ENCODE data around the gene JMJD6. TPM values are rescaled to one million over a fixed set of nuclear protein-coding genes. Genes with fewer than 3 reads are reported as not detected.
"Not testable (repeated sequence)": the region's sequence is repeated elsewhere in the genome, so short reads cannot be mapped to it uniquely, and the experiment has no call there.

Gene JMJD6
- total and polyA plus RNA-seq, 10 donors, result 21.2 to 54.3 (median 35.7) TPM

DNA sequence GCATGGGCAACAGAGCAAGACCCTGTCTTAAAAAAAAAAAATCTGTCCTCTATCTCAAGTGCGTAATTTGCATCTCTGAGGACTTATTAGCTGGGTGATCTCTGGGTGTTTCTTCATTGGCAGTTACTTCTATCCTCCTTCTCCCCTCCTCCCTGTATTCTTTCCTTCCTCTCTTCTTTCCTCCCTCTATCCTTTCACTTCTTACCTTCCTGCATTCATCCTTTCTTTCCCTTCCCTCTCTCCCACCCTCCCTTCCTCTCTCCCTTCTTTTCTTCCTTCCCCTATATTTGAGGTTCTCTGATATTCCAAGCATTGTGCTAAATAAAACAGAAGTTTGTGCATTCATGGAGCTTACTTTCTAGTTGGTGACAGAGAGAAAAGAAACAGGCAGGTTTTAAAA is 22.3 kb upstream of the JMJD6 start:
- intact Hi-C loops (cut with DNase I; ENCODE audit: low total_unique reads), result no loop called here
- H3K27ac ChIP-seq, result peak overlapping the region in 2 of 8 donors; percentile 27 to 41
- no peak for DNase-seq
- no peaks in the 10 kb centered on the region for H3K27me3 ChIP-seq (replicated peaks in 1 of 7)
- 90 to 100% (median 95%) methylated on average over 1 of the region's 1 CpG for WGBS, 5 donors
- TF ChIP-seq, protein P1, sequence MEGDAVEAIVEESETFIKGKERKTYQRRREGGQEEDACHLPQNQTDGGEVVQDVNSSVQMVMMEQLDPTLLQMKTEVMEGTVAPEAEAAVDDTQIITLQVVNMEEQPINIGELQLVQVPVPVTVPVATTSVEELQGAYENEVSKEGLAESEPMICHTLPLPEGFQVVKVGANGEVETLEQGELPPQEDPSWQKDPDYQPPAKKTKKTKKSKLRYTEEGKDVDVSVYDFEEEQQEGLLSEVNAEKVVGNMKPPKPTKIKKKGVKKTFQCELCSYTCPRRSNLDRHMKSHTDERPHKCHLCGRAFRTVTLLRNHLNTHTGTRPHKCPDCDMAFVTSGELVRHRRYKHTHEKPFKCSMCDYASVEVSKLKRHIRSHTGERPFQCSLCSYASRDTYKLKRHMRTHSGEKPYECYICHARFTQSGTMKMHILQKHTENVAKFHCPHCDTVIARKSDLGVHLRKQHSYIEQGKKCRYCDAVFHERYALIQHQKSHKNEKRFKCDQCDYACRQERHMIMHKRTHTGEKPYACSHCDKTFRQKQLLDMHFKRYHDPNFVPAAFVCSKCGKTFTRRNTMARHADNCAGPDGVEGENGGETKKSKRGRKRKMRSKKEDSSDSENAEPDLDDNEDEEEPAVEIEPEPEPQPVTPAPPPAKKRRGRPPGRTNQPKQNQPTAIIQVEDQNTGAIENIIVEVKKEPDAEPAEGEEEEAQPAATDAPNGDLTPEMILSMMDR (IDR thresholded peaks at IDR 0.05 in 8 of 11, conservative IDR thresholded peaks at IDR 0.05 in 3 of 11), result no peak
- no peak for TF ChIP-seq POLR2AphosphoS5 (IDR thresholded peaks at IDR 0.05)
- no peak for TF ChIP-seq POLR2A (IDR thresholded peaks at IDR 0.05)
- H3K36me3 ChIP-seq, result peaks cover 0 to 98% (median 28%) of the 10 kb centered on the region in 6 donors
- no peak overlapping the region for H3K4me3 ChIP-seq
- peaks cover 0 to 38% (median 1%) of the 10 kb centered on the region in 6 donors for H3K4me1 ChIP-seq
- no peaks in the 10 kb centered on the region for H3K9me3 ChIP-seq

DNA sequence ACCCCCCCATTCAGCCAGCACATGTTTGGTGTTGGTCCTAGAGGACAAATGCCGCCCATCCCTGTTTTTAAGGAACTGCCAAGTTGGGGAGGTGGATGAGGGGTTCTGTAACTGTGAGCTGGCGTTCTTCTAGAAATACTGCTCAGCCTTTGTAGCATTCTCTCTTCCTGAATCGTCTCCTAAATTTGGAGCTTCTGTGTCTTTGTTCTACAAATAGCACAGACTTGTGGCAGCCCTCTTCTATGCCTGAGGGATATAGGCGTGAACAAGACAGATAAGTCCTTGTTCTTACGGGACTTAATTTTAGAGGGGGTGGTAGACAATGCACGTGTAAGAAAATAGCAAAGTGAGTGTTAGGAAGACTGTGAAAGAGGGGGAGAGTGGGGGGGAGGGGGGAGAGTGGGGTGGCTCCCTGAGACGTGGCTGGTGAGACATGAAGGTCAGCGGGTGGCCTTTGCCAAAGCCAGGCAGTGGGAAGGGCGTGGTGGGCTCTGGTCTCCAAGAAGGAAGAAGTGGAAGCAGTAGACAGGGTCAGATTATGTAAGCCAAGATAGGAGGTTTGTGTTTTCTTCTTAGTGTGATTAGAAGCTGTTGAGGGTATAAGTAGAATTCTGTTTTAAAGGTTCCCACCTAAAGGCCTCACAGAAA is 21.4 kb upstream of the JMJD6 start:
- intact Hi-C loops (cut with DNase I; ENCODE audit: low total_unique reads), result no loop called here
- peaks cover 0 to 30% (median 0%) of the 10 kb centered on the region in 6 donors for H3K4me1 ChIP-seq
- no peak for DNase-seq
- 66 to 80% (median 80%) methylated on average over 9 of the region's 9 CpGs for WGBS, 5 donors
- H3K4me3 ChIP-seq, result no peak overlapping the region
- H3K27ac ChIP-seq, result peak overlapping the region in 3 of 8 donors; percentile 27 to 41 (median 35)
- peaks cover 0 to 98% (median 32%) of the 10 kb centered on the region in 6 donors for H3K36me3 ChIP-seq
- TF ChIP-seq, protein P1 (IDR thresholded peaks at IDR 0.05 in 8 of 11, conservative IDR thresholded peaks at IDR 0.05 in 3 of 11), result no peak
- TF ChIP-seq POLR2A (IDR thresholded peaks at IDR 0.05), result no peak
- no peaks in the 10 kb centered on the region for H3K27me3 ChIP-seq (replicated peaks in 1 of 7)
- no peaks in the 10 kb centered on the region for H3K9me3 ChIP-seq

GRCh38 chr17:76745785-76746184 is 19.4 kb upstream of the JMJD6 start:
- H3K9me3 ChIP-seq; H3K27me3 ChIP-seq (replicated peaks in 1 of 7); H3K4me3 ChIP-seq; DNase-seq; intact Hi-C loops (cut with DNase I; ENCODE audit: low total_unique reads); H3K27ac ChIP-seq: not testable (repeated sequence)
- Histone ChIP-seq H3K4me1 (peaks cover 0 to 17% (median 0%) of the 10 kb centered on the region in 6 donors), H3K36me3 (peaks cover 0 to 100% (median 48%) of the 10 kb centered on the region in 6 donors)
- WGBS, 5 donors, result 89 to 95% (median 94%) methylated on average over 6 of the region's 6 CpGs

DNA sequence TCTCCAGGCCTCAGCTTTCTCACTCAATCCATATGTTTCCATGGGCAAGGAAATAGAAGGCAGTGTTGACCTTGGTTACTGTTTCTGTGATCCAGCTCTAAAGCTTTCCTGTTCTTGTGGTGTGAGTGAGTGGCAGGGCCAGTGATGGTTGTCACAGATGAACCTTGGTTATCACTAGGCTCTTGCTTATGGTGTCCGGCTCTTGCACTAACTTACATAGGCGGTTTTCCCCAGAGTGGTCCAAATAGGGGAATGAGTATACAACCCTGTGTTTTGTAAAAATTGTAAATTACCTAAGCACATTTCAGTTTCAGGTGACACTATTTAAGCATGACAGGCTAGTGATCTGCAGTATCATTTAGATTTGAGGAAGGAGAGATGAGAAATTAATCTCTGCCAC is 18.3 kb upstream of the JMJD6 start:
- Histone ChIP-seq H3K9me3 (no peaks in the 10 kb centered on the region), H3K4me1 (peaks cover 0 to 27% (median 9%) of the 10 kb centered on the region in 6 donors), H3K27ac (peak overlapping the region in 1 of 8 donors; percentile 21), H3K27me3 (replicated peaks in 1 of 7) (no peaks in the 10 kb centered on the region), H3K4me3 (no peak overlapping the region), H3K36me3 (peaks cover 0 to 90% (median 48%) of the 10 kb centered on the region in 6 donors)
- WGBS, 5 donors, result 71 to 96% (median 93%) methylated on average over 2 of the region's 2 CpGs
- TF ChIP-seq POLR2AphosphoS5 (IDR thresholded peaks at IDR 0.05), result no peak
- TF ChIP-seq, protein P1 (IDR thresholded peaks at IDR 0.05 in 8 of 11, conservative IDR thresholded peaks at IDR 0.05 in 3 of 11), result no peak
- no peak for TF ChIP-seq POLR2A (IDR thresholded peaks at IDR 0.05)
- intact Hi-C loops (cut with DNase I; ENCODE audit: low total_unique reads), result no loop called here
- no peak for DNase-seq
